Body of pancreas (tissue), 4 donors: ENCODE results near the gene CLDN15.

Source experiments
- POLR2A ChIP-seq, 3 donors: fragments of 450-650 bp; IDR thresholded peaks; one replicate each; pipeline ENCODE4 v1.6.1; 2016; ENCODE audit warnings: antibody characterized with exemption in 3 of 3, mild to moderate bottlenecking in 2 of 3
- TF ChIP-seq, protein P1 (sequence below), 7 experiments: fragments of 450-650 bp in 4 of 7; fragments of 200-600 bp in 3 of 7; sonication (generic) in 3 of 7; IDR thresholded peaks; one replicate each; pipeline ENCODE4 v1.5.1; 2016 to 2019; ENCODE audit warnings: antibody characterized with exemption in 7 of 7

DNA sequence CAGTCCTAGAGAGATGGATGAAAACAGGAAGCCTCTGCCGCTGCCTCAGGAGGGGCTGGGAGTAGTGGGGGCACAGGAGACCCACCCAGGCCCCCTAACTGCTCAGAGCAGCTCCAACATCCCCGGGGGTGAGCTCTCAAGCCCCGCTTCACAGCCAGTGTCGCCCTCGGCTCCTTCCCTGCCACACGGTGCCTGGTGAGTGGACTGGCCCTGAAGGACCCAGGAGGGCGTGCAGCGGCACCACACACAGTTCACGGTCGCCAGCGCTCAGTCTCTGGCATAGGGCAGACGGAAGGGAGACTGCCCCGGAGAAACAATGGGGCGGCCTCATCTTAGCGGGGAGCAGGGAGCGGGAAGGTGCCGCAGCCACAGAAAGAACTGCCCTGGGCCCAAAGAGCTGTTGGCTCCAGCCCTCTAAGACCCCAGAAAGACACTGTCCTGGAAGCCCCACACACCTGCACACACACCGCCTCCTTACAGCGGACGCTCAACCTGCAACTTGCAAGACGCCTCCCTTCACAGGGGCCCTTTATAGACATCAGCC, 1.2 kb downstream of the CLDN15 start:
- TF ChIP-seq, protein P1, sequence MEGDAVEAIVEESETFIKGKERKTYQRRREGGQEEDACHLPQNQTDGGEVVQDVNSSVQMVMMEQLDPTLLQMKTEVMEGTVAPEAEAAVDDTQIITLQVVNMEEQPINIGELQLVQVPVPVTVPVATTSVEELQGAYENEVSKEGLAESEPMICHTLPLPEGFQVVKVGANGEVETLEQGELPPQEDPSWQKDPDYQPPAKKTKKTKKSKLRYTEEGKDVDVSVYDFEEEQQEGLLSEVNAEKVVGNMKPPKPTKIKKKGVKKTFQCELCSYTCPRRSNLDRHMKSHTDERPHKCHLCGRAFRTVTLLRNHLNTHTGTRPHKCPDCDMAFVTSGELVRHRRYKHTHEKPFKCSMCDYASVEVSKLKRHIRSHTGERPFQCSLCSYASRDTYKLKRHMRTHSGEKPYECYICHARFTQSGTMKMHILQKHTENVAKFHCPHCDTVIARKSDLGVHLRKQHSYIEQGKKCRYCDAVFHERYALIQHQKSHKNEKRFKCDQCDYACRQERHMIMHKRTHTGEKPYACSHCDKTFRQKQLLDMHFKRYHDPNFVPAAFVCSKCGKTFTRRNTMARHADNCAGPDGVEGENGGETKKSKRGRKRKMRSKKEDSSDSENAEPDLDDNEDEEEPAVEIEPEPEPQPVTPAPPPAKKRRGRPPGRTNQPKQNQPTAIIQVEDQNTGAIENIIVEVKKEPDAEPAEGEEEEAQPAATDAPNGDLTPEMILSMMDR (IDR thresholded peaks at IDR 0.05): no peak
- no peak for TF ChIP-seq POLR2A (IDR thresholded peaks at IDR 0.05)
